GM12878 (cell line): ENCODE measurements around the gene ALOXE3.

Source experiments
- EP300 ChIP-seq, 2 experiments: fragments of 150-350 bp in 1 of 2; IDR thresholded peaks; 2 replicates each; pipeline ENCODE4 v1.6.1; 2011 to 2012; ENCODE audit warnings: low read depth in 2 of 2, low read length in 2 of 2, borderline replicate concordance in 1 of 2, improper control_type of control experiment in 1 of 2, inconsistent platforms in 1 of 2; ENCODE audit not compliant: control insufficient read depth in 1 of 2
- POLR2AphosphoS5 ChIP-seq: IDR thresholded peaks from 2 replicates; pipeline ENCODE4 v1.6.1; 2011; ENCODE audit warnings: mild to moderate bottlenecking, low read length, inconsistent platforms
- SIN3A ChIP-seq: IDR thresholded peaks from 2 replicates; pipeline ENCODE4 v1.6.1; 2012; ENCODE audit warnings: low read depth, low read length, improper control_type of control experiment
- TF ChIP-seq, protein P1 (sequence below), 3 experiments: IDR thresholded peaks in 2 of 3; conservative IDR thresholded peaks in 1 of 3; 2 replicates each; pipeline ENCODE4 v1.5.1; 2011; ENCODE audit warnings: low read depth in 3 of 3, low read length in 3 of 3, mild to moderate bottlenecking in 3 of 3, control low read depth in 2 of 3, moderate library complexity in 2 of 3, inconsistent platforms in 1 of 3, mixed read lengths in 1 of 3; ENCODE audit not compliant: control insufficient read depth in 2 of 3, insufficient read depth in 1 of 3; ENCODE audit errors: extremely low read depth in 1 of 3

DNA sequence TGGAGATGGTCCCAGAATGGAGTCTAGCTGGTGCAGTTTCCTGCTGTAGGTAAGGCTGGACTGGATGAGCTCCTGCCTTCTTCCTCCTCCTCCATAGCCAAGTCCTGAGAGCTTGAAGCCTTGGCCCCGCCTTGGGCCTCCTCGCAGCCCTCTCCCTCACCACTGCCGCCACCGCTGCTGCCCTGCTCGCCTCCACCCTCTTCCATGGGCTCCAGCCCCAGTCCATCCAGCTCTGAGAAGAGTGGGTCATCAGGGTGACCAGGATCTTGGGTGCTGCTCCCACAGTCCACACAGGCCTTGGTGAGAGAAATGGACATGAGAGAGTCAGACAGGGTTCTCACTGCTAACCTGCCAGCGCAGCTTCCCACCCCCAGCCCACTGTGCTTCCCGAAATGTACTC is 22.7 kb upstream of the ALOXE3 start:
- TF ChIP-seq, protein P1, sequence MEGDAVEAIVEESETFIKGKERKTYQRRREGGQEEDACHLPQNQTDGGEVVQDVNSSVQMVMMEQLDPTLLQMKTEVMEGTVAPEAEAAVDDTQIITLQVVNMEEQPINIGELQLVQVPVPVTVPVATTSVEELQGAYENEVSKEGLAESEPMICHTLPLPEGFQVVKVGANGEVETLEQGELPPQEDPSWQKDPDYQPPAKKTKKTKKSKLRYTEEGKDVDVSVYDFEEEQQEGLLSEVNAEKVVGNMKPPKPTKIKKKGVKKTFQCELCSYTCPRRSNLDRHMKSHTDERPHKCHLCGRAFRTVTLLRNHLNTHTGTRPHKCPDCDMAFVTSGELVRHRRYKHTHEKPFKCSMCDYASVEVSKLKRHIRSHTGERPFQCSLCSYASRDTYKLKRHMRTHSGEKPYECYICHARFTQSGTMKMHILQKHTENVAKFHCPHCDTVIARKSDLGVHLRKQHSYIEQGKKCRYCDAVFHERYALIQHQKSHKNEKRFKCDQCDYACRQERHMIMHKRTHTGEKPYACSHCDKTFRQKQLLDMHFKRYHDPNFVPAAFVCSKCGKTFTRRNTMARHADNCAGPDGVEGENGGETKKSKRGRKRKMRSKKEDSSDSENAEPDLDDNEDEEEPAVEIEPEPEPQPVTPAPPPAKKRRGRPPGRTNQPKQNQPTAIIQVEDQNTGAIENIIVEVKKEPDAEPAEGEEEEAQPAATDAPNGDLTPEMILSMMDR (IDR thresholded peaks at IDR 0.05 in 2 of 3, conservative IDR thresholded peaks at IDR 0.05 in 1 of 3; ENCODE audit: control insufficient read depth in 2 of 3, extremely low read depth in 1 of 3, insufficient read depth in 1 of 3, low read depth in 3 of 3, low read length in 3 of 3) = no peak
- no peak for TF ChIP-seq EP300 (IDR thresholded peaks at IDR 0.05; ENCODE audit: borderline replicate concordance in 1 of 2, control insufficient read depth in 1 of 2, low read depth in 2 of 2, low read length in 2 of 2)
- TF ChIP-seq POLR2AphosphoS5 = no peak; the same call in 1 of the 2 replicates
- no peak for TF ChIP-seq SIN3A
